K562 (cell line): Measurements from ENCODE around the gene ZMPSTE24. TPM values are rescaled to one million over a fixed set of nuclear protein-coding genes. Genes with fewer than 3 reads are reported as not detected.

Experiments
- BACH1 ChIP-seq: fragments of 200-800 bp; sonication (Bioruptor generic); IDR thresholded peaks from 2 replicates; pipeline ENCODE4 v1.6.1; 2016; ENCODE audit warnings: missing genetic modification characterization, missing compliant biosample characterization
- CHD2 ChIP-seq: IDR thresholded peaks from 2 replicates; pipeline ENCODE4 v1.6.1; 2011; ENCODE audit warnings: low read depth, low read length
- ELF4 ChIP-seq: fragments of 450-650 bp; formaldehyde crosslinking; IDR thresholded peaks from 2 replicates; pipeline ENCODE4 v1.4.0; 2022; ENCODE audit warnings: missing genetic modification characterization
- HNRNPLL ChIP-seq: fragments of 200-400 bp; formaldehyde crosslinking; IDR thresholded peaks from 2 replicates; pipeline ENCODE4 v1.6.1; 2017; ENCODE audit warnings: low read length, low read depth, mild to moderate bottlenecking; ENCODE audit not compliant: poor library complexity, severe bottlenecking
- KAT7 ChIP-seq: sonication (generic); formaldehyde crosslinking; IDR thresholded peaks from 2 replicates; pipeline ENCODE4 v1.8.0; 2022; ENCODE audit warnings: missing genetic modification reagents, mild to moderate bottlenecking, borderline replicate concordance
- MCM7 ChIP-seq, 2 experiments: fragments of 450-650 bp; IDR thresholded peaks; 2 replicates each; pipeline ENCODE4 v1.6.1; 2016 to 2018
- POLR2AphosphoS5 ChIP-seq: IDR thresholded peaks from 2 replicates; pipeline ENCODE4 v1.6.1; 2011; ENCODE audit warnings: mild to moderate bottlenecking, low read depth, low read length, moderate library complexity; ENCODE audit not compliant: control insufficient read depth, insufficient read depth
- RBM25 ChIP-seq: fragments of 200-400 bp; formaldehyde crosslinking; IDR thresholded peaks from 2 replicates; pipeline ENCODE4 v1.6.1; 2018; ENCODE audit warnings: low read length, low read depth, moderate library complexity; ENCODE audit not compliant: severe bottlenecking
- SIX5 ChIP-seq, 2 experiments: IDR thresholded peaks; 2 replicates each; pipeline ENCODE4 v1.6.1; 2011; ENCODE audit warnings: low read length in 2 of 2, borderline replicate concordance in 1 of 2, low read depth in 1 of 2, mild to moderate bottlenecking in 1 of 2, moderate library complexity in 1 of 2; ENCODE audit not compliant: insufficient read depth in 1 of 2
- SMAD2 ChIP-seq: fragments of 150-350 bp; IDR thresholded peaks from 2 replicates; pipeline ENCODE4 v1.6.1; 2014; ENCODE audit warnings: low read depth, mild to moderate bottlenecking, low read length
- TAL1 ChIP-seq: fragments of 450-650 bp; IDR thresholded peaks from 2 replicates; pipeline ENCODE4 v1.6.1; 2016; ENCODE audit warnings: mild to moderate bottlenecking
- TEAD2 ChIP-seq: fragments of 450-650 bp; IDR thresholded peaks from 2 replicates; pipeline ENCODE4 v1.6.1; 2016; ENCODE audit warnings: missing genetic modification characterization, control low read depth, missing compliant biosample characterization
- ZBTB8A ChIP-seq: fragments of 450-650 bp; IDR thresholded peaks from 2 replicates; pipeline ENCODE4 v1.6.1; 2018; ENCODE audit warnings: mild to moderate bottlenecking, moderate library complexity; ENCODE audit not compliant: partially characterized antibody
- ZNF121 ChIP-seq: sonication (generic); formaldehyde crosslinking; conservative IDR thresholded peaks from 2 replicates; pipeline ENCODE4 v1.8.0; 2022; ENCODE audit warnings: missing genetic modification reagents
- ZNF212 ChIP-seq: fragments of 450-650 bp; formaldehyde crosslinking; IDR thresholded peaks from 2 replicates; pipeline ENCODE4 v1.4.0; 2020; ENCODE audit warnings: mild to moderate bottlenecking
- ZNF445 ChIP-seq: fragments of 250-450 bp; sonication (Bioruptor Pico); IDR thresholded peaks from 2 replicates; pipeline ENCODE4 v1.4.0; 2020; ENCODE audit warnings: low read depth, mild to moderate bottlenecking, moderate library complexity
- ZNF830 ChIP-seq: fragments of 250-450 bp; sonication (Bioruptor Pico); IDR thresholded peaks from 2 replicates; pipeline ENCODE4 v1.5.0; 2021; ENCODE audit warnings: mild to moderate bottlenecking
- polyA plus RNA-seq, 8 experiments: library from polyadenylated mRNA; depleted of rRNA in 4 of 8; stranded (reverse) in 5 of 8; unstranded in 3 of 8; fragments of >200 nt; fragmentation: Nextera tagmentation in 2 of 8; fragmentation: Illumina TruSeq in 1 of 8; extraction: Ambion mirVana in 2 of 8; extraction: Trizol in 1 of 8; gene quantifications; 2 replicates each; pipeline versions ENCODE4 v1.2.1 to v1.2.3, GENCODE V29; 2011 to 2014; ENCODE audit warnings: inconsistent platforms in 1 of 8, missing spikeins in 1 of 8
- total RNA-seq, 7 experiments: library from RNA; depleted of rRNA in 6 of 7; stranded (reverse); fragments of >200 nt in 6 of 7; fragmentation: Illumina TruSeq in 2 of 7; extraction: Trizol in 2 of 7; gene quantifications; 2 replicates each; pipeline versions ENCODE4 v1.2.1 to v1.2.3, GENCODE V29; 2011 to 2021; ENCODE audit warnings: low replicate concordance in 1 of 7
- TF ChIP-seq, protein P1 (sequence below): fragments of 250-450 bp; sonication (Bioruptor Pico); IDR thresholded peaks from 2 replicates; pipeline ENCODE4 v1.8.0; 2022; ENCODE audit warnings: moderate library complexity, mild to moderate bottlenecking, inconsistent platforms
- TF ChIP-seq, protein P2 (sequence below): sonication (generic); formaldehyde crosslinking; IDR thresholded peaks from 2 replicates; pipeline ENCODE4 v1.8.1; 2023; ENCODE audit warnings: mild to moderate bottlenecking, missing genetic modification reagents
- TF ChIP-seq, protein P3 (sequence below): fragments of 450-650 bp; formaldehyde crosslinking; IDR thresholded peaks from 2 replicates; pipeline ENCODE4 v1.4.0; 2022; ENCODE audit warnings: mild to moderate bottlenecking, moderate library complexity
- TF ChIP-seq, protein P4 (sequence below): fragments of 250-450 bp; sonication (Bioruptor Pico); IDR thresholded peaks from 2 replicates; pipeline ENCODE4 v1.8.0; 2021; ENCODE audit warnings: borderline replicate concordance, mild to moderate bottlenecking, moderate library complexity; ENCODE audit not compliant: poor library complexity, severe bottlenecking

Gene ZMPSTE24
- total and polyA plus RNA-seq, 9 of the 15 experiments (the other 6 are each of a cell fraction or from before 2014, with no cell fraction given): 30.7 to 75.9 (median 64.3) TPM

DNA sequence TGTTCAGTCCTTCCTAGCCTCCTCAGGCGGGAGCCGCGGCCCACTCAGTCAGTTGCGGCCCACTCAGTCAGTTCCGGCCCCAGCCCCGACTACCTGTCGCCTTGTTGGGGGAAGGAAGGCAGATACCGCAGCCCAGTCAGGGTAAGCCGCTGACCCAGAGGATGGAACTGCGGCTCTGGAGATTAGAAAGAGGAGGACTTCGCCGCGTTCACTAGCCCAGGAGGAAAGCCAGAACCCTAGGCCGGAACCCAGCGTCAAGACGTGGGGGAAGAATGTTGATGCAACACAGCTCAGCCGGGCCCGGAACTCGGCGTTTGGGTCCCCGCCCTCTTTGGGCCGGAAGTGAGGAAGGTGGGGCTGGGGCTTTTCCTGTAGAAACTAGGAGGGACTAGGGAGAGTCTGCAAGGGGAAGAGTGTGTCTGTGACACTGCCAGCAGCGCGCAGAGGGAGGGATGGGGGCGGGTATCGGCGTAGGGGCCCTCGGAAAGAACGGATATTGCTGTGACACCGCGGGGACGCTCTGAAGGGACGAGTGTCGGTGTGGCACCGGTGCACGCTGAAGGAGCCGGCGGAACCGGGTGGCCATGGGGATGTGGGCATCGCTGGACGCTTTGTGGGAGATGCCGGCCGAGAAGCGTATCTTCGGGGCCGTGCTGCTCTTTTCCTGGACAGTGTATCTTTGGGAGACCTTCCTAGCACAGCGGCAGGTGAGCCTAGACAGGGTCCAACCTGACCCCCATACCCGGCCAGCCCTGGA lies at the start of gene ZMPSTE24 (continued):
- no peak for TF ChIP-seq SMAD2
- peak; percentile 50 for TF ChIP-seq TAL1
- no peak for TF ChIP-seq BACH1 (tag)
- TF ChIP-seq ZNF445 (CRISPR knock-in tag): no peak
- TF ChIP-seq ZNF212 (CRISPR knock-in tag): no peak
- TF ChIP-seq POLR2AphosphoS5: peak; percentile 90
- no peak for TF ChIP-seq ZNF121
- TF ChIP-seq, protein P1, sequence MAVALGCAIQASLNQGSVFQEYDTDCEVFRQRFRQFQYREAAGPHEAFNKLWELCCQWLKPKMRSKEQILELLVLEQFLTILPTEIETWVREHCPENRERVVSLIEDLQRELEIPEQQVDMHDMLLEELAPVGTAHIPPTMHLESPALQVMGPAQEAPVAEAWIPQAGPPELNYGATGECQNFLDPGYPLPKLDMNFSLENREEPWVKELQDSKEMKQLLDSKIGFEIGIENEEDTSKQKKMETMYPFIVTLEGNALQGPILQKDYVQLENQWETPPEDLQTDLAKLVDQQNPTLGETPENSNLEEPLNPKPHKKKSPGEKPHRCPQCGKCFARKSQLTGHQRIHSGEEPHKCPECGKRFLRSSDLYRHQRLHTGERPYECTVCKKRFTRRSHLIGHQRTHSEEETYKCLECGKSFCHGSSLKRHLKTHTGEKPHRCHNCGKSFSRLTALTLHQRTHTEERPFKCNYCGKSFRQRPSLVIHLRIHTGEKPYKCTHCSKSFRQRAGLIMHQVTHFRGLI (CRISPR knock-in tag): no peak
- TF ChIP-seq, protein P2, sequence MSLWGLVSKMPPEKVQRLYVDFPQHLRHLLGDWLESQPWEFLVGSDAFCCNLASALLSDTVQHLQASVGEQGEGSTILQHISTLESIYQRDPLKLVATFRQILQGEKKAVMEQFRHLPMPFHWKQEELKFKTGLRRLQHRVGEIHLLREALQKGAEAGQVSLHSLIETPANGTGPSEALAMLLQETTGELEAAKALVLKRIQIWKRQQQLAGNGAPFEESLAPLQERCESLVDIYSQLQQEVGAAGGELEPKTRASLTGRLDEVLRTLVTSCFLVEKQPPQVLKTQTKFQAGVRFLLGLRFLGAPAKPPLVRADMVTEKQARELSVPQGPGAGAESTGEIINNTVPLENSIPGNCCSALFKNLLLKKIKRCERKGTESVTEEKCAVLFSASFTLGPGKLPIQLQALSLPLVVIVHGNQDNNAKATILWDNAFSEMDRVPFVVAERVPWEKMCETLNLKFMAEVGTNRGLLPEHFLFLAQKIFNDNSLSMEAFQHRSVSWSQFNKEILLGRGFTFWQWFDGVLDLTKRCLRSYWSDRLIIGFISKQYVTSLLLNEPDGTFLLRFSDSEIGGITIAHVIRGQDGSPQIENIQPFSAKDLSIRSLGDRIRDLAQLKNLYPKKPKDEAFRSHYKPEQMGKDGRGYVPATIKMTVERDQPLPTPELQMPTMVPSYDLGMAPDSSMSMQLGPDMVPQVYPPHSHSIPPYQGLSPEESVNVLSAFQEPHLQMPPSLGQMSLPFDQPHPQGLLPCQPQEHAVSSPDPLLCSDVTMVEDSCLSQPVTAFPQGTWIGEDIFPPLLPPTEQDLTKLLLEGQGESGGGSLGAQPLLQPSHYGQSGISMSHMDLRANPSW (CRISPR knock-in tag): peak; percentile 36
- no peak for TF ChIP-seq TEAD2 (tag)
- TF ChIP-seq MCM7 (IDR thresholded peaks at IDR 0.05): no peak
- peak; percentile 54; the same call in 1 of the 2 replicates for TF ChIP-seq ELF4 (CRISPR knock-in tag)
- TF ChIP-seq HNRNPLL: peak; percentile 74
- peak; percentile 66 for TF ChIP-seq ZNF830 (CRISPR knock-in tag)
- TF ChIP-seq, protein P3, sequence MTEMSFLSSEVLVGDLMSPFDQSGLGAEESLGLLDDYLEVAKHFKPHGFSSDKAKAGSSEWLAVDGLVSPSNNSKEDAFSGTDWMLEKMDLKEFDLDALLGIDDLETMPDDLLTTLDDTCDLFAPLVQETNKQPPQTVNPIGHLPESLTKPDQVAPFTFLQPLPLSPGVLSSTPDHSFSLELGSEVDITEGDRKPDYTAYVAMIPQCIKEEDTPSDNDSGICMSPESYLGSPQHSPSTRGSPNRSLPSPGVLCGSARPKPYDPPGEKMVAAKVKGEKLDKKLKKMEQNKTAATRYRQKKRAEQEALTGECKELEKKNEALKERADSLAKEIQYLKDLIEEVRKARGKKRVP (CRISPR knock-in tag): no peak
- TF ChIP-seq ZBTB8A: no peak
- TF ChIP-seq SIX5 (IDR thresholded peaks at IDR 0.05; ENCODE audit: borderline replicate concordance in 1 of 2, insufficient read depth in 1 of 2, low read depth in 1 of 2, low read length in 2 of 2): peak; percentile 39 to 45; a peak in 2 of 4 replicates
- TF ChIP-seq, protein P4, sequence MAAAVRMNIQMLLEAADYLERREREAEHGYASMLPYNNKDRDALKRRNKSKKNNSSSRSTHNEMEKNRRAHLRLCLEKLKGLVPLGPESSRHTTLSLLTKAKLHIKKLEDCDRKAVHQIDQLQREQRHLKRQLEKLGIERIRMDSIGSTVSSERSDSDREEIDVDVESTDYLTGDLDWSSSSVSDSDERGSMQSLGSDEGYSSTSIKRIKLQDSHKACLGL: peak; percentile 76
- TF ChIP-seq CHD2: peak; percentile 44; the same call in 1 of the 2 replicates
- TF ChIP-seq KAT7 (CRISPR knock-in tag): peak; percentile 9; the same call in 1 of the 2 replicates
- no peak for TF ChIP-seq RBM25
